K562 (cell line): ENCODE measurements around the gene MED31. TPM values are rescaled to one million over a fixed set of nuclear protein-coding genes. Genes with fewer than 3 reads are reported as not detected.

ENCODE experiments used
- CCNT2 ChIP-seq: IDR thresholded peaks from 2 replicates; pipeline ENCODE4 v1.6.1; 2011; ENCODE audit warnings: borderline replicate concordance, low read depth, mild to moderate bottlenecking, moderate library complexity, mixed read lengths, low read length; ENCODE audit not compliant: insufficient read length; ENCODE audit errors: extremely low read depth
- FOS ChIP-seq: IDR thresholded peaks from 3 replicates; pipeline ENCODE4 v1.6.1; 2011; ENCODE audit not compliant: insufficient read length; ENCODE audit errors: extremely low read depth
- FOXJ3 ChIP-seq: sonication (generic); formaldehyde crosslinking; IDR thresholded peaks from 2 replicates; pipeline ENCODE4 v1.4.0; 2020; ENCODE audit warnings: mild to moderate bottlenecking, missing genetic modification reagents
- HDAC3 ChIP-seq: fragments of 450-650 bp; IDR thresholded peaks from 2 replicates; pipeline ENCODE4 v1.6.1; 2018; ENCODE audit warnings: borderline replicate concordance, mild to moderate bottlenecking, moderate library complexity; ENCODE audit not compliant: partially characterized antibody
- MCM5 ChIP-seq: fragments of 450-650 bp; IDR thresholded peaks from 2 replicates; pipeline ENCODE4 v1.6.1; 2016; ENCODE audit warnings: low read depth
- PML ChIP-seq: IDR thresholded peaks from 2 replicates; pipeline ENCODE4 v1.6.1; 2012; ENCODE audit warnings: low read length, inconsistent platforms
- POLR2G ChIP-seq: fragments of 200-400 bp; formaldehyde crosslinking; IDR thresholded peaks from 2 replicates; pipeline ENCODE4 v1.6.1; 2017; ENCODE audit warnings: low read depth, mild to moderate bottlenecking, antibody characterized with exemption, low read length, moderate library complexity
- PREB ChIP-seq: sonication (generic); formaldehyde crosslinking; IDR thresholded peaks from 2 replicates; pipeline ENCODE4 v1.8.1; 2023; ENCODE audit warnings: mild to moderate bottlenecking, missing genetic modification reagents
- PURB ChIP-seq: sonication (generic); formaldehyde crosslinking; IDR thresholded peaks from 2 replicates; pipeline ENCODE4 v1.9.0; 2021; ENCODE audit warnings: low read depth, mild to moderate bottlenecking, missing genetic modification reagents
- RBBP5 ChIP-seq: fragments of 200-600 bp; sonication (generic); IDR thresholded peaks from 2 replicates; pipeline ENCODE4 v1.6.1; 2012; ENCODE audit warnings: borderline replicate concordance, mild to moderate bottlenecking, low read length, control low read depth, inconsistent platforms; ENCODE audit not compliant: insufficient read depth, poor library complexity, severe bottlenecking
- SP2 ChIP-seq: IDR thresholded peaks from 2 replicates; pipeline ENCODE4 v1.6.1; 2011; ENCODE audit warnings: mild to moderate bottlenecking, low read depth, low read length, moderate library complexity; ENCODE audit not compliant: poor library complexity, severe bottlenecking; ENCODE audit errors: extremely low read depth
- SREBF2 ChIP-seq: sonication (generic); formaldehyde crosslinking; IDR thresholded peaks from 2 replicates; pipeline ENCODE4 v1.4.0; 2020; ENCODE audit warnings: mild to moderate bottlenecking, missing genetic modification reagents
- UBTF ChIP-seq, 2 experiments: IDR thresholded peaks; 2 replicates each; pipeline ENCODE4 v1.6.1; 2012; ENCODE audit warnings: improper control_type of control experiment in 2 of 2, low read depth in 2 of 2, low read length in 2 of 2, borderline replicate concordance in 1 of 2
- XRCC4 ChIP-seq: IDR thresholded peaks from one replicate; pipeline ENCODE4 v1.6.1; 2011; ENCODE audit not compliant: insufficient read depth, insufficient read length; ENCODE audit errors: extremely low read depth
- ZNF175 ChIP-seq: fragments of 200-800 bp; sonication (Bioruptor generic); IDR thresholded peaks from 2 replicates; pipeline ENCODE4 v1.6.1; 2016; ENCODE audit warnings: low read depth, mild to moderate bottlenecking, missing genetic modification characterization, missing compliant biosample characterization
- ZNF586 ChIP-seq: fragments of 450-650 bp; formaldehyde crosslinking; conservative IDR thresholded peaks from 2 replicates; pipeline ENCODE4 v1.4.0; 2020; ENCODE audit warnings: mild to moderate bottlenecking, moderate library complexity
- ZNF696 ChIP-seq: fragments of 250-450 bp; sonication (Bioruptor Pico); conservative IDR thresholded peaks from 2 replicates; pipeline ENCODE4 v1.4.0; 2020; ENCODE audit warnings: mild to moderate bottlenecking, moderate library complexity
- polyA plus RNA-seq, 8 experiments: library from polyadenylated mRNA; depleted of rRNA in 4 of 8; stranded (reverse) in 5 of 8; unstranded in 3 of 8; fragments of >200 nt; fragmentation: Nextera tagmentation in 2 of 8; fragmentation: Illumina TruSeq in 1 of 8; extraction: Ambion mirVana in 2 of 8; extraction: Trizol in 1 of 8; gene quantifications; 2 replicates each; pipeline versions ENCODE4 v1.2.1 to v1.2.3, GENCODE V29; 2011 to 2014; ENCODE audit warnings: inconsistent platforms in 1 of 8, missing spikeins in 1 of 8
- total RNA-seq, 7 experiments: library from RNA; depleted of rRNA in 6 of 7; stranded (reverse); fragments of >200 nt in 6 of 7; fragmentation: Illumina TruSeq in 2 of 7; extraction: Trizol in 2 of 7; gene quantifications; 2 replicates each; pipeline versions ENCODE4 v1.2.1 to v1.2.3, GENCODE V29; 2011 to 2021; ENCODE audit warnings: low replicate concordance in 1 of 7
- TF ChIP-seq, protein P1 (sequence below), 2 experiments: fragments of 450-650 bp; IDR thresholded peaks; 2 replicates each; pipeline ENCODE4 v1.6.1; 2018; ENCODE audit warnings: mild to moderate bottlenecking in 2 of 2, low read depth in 1 of 2; ENCODE audit not compliant: partially characterized antibody in 2 of 2

The MED31 gene
- total and polyA plus RNA-seq, 9 of the 15 experiments (the other 6 are each of a cell fraction or from before 2014, with no cell fraction given), result 6.4 to 39.9 (median 14.6) TPM

GRCh38 chr17:6639586-6640535 lies 11.5 kb downstream of the MED31 start (continued):
- TF ChIP-seq, protein P1, sequence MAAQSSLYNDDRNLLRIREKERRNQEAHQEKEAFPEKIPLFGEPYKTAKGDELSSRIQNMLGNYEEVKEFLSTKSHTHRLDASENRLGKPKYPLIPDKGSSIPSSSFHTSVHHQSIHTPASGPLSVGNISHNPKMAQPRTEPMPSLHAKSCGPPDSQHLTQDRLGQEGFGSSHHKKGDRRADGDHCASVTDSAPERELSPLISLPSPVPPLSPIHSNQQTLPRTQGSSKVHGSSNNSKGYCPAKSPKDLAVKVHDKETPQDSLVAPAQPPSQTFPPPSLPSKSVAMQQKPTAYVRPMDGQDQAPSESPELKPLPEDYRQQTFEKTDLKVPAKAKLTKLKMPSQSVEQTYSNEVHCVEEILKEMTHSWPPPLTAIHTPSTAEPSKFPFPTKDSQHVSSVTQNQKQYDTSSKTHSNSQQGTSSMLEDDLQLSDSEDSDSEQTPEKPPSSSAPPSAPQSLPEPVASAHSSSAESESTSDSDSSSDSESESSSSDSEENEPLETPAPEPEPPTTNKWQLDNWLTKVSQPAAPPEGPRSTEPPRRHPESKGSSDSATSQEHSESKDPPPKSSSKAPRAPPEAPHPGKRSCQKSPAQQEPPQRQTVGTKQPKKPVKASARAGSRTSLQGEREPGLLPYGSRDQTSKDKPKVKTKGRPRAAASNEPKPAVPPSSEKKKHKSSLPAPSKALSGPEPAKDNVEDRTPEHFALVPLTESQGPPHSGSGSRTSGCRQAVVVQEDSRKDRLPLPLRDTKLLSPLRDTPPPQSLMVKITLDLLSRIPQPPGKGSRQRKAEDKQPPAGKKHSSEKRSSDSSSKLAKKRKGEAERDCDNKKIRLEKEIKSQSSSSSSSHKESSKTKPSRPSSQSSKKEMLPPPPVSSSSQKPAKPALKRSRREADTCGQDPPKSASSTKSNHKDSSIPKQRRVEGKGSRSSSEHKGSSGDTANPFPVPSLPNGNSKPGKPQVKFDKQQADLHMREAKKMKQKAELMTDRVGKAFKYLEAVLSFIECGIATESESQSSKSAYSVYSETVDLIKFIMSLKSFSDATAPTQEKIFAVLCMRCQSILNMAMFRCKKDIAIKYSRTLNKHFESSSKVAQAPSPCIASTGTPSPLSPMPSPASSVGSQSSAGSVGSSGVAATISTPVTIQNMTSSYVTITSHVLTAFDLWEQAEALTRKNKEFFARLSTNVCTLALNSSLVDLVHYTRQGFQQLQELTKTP (IDR thresholded peaks at IDR 0.05; ENCODE audit: low read depth in 1 of 2, partially characterized antibody in 2 of 2), result no peak
- TF ChIP-seq HDAC3 (no peak), POLR2G (peak; percentile 8; the same call in 1 of the 2 replicates), ZNF175 (CRISPR knock-in tag) (no peak), XRCC4 (no peak), PML (no peak), ZNF586 (CRISPR knock-in tag) (no peak), CCNT2 (no peak), UBTF (IDR thresholded peaks at IDR 0.05; ENCODE audit: borderline replicate concordance in 1 of 2, low read depth in 2 of 2, low read length in 2 of 2) (peak in 1 of 2 experiments; percentile 59; a peak in 1 of 4 replicates), PREB (CRISPR knock-in tag) (no peak), SP2 (no peak), FOXJ3 (no peak), PURB (CRISPR knock-in tag) (no peak), RBBP5 (peak; percentile 20), FOS (no peak), ZNF696 (no peak), MCM5 (no peak), SREBF2 (CRISPR knock-in tag) (no peak)
